ENCODE results near the gene BMPER.

The BMPER gene

GRCh38 chr7:34086064-34086463 is 180.7 kb downstream of the BMPER start:
- Histone ChIP-seq H3K4me1 (ENCODE audit: control insufficient read depth in 2 of 2, insufficient read depth in 2 of 2, low read length in 2 of 2) (no peaks in the 10 kb centered on the region), H3K27me3 (ENCODE audit: control insufficient read depth in 2 of 2, insufficient read depth in 2 of 2, low read length in 2 of 2) (no peaks in the 10 kb centered on the region), H3K36me3 (ENCODE audit: control insufficient read depth in 2 of 2, insufficient read depth in 2 of 2, low read length in 2 of 2) (no peaks in the 10 kb centered on the region), H3K9ac (ENCODE audit: low read depth in 1 of 2, low read length in 2 of 2) (no peak overlapping the region), H3K9me3 (ENCODE audit: control insufficient read depth in 2 of 2, low read length in 2 of 2) (no peaks in the 10 kb centered on the region), H3K27ac (ENCODE audit: low read depth in 2 of 2, low read length in 2 of 2) (no peak overlapping the region), H3K4me3 (ENCODE audit: low read length in 2 of 2) (no peak overlapping the region)

- Histone ChIP-seq H3K4me3 (ENCODE audit: low read length in 2 of 2) (no peak overlapping the region), H3K27me3 (ENCODE audit: control insufficient read depth in 2 of 2, insufficient read depth in 2 of 2, low read length in 2 of 2) (no peaks in the 10 kb centered on the region), H3K36me3 (ENCODE audit: control insufficient read depth in 2 of 2, insufficient read depth in 2 of 2, low read length in 2 of 2) (no peaks in the 10 kb centered on the region), H3K27ac (ENCODE audit: low read depth in 2 of 2, low read length in 2 of 2) (no peak overlapping the region), H3K9me3 (ENCODE audit: control insufficient read depth in 2 of 2, low read length in 2 of 2) (no peaks in the 10 kb centered on the region), H3K4me1 (ENCODE audit: control insufficient read depth in 2 of 2, insufficient read depth in 2 of 2, low read length in 2 of 2) (no peaks in the 10 kb centered on the region), H3K9ac (ENCODE audit: low read depth in 1 of 2, low read length in 2 of 2) (no peak overlapping the region)
These were observed 181.6 kb downstream of the BMPER start for GRCh38 chr7:34086981-34087380.

DNA sequence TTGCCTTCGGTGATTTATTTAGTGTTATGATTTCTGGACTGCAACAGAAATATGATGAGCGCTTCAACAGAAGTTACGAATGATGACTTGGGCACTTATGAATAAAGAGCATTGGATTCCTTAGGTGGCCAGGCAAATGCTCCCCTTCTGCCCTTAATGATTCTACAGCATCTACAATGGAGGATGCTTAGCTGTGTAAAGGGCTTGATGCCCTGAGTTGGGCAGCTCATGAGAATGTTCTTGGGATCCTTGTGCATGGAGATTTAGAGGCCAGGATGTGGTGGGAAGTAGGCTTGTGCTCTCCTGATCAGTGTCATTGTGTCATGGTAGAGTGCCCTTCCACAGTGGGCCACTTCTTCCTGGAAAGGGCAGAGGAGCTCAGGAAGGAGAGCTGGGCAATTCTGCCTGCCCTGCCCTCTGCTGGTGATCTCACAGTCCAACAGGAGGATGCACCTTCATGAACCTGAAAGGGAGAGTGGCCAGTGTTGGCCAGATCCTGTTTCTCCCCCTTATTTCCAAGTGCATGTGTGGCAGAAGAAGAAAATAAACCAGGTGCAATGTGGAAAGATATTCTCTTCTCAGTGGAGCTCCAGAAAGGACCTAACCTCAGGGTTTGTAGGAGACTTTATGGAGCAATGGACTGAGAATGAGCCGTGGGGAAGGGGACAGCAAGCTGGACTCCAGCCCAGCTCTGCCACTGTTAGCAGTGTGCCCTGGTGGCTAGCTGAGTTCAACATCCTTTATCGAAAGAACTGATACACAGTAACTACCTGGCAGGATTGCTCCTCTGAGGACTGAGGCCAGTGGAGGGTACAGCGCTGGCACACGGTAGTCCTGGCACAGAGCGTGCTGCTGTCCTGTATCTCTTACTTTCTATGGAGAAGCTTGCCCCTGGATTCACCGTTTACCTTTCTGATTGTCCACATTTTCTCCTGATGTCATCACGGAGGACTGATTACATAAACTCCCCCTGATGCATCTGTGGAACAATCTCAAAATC is 182.9 kb downstream of the BMPER start:
- no peaks in the 10 kb centered on the region for H3K27me3 ChIP-seq (ENCODE audit: control insufficient read depth in 2 of 2, insufficient read depth in 2 of 2, low read length in 2 of 2)
- no peaks in the 10 kb centered on the region for H3K9me3 ChIP-seq (ENCODE audit: control insufficient read depth in 2 of 2, low read length in 2 of 2)
- no peak overlapping the region for H3K9ac ChIP-seq (ENCODE audit: low read depth in 1 of 2, low read length in 2 of 2)
- H3K27ac ChIP-seq (ENCODE audit: low read depth in 2 of 2, low read length in 2 of 2): no peak overlapping the region
- no peaks in the 10 kb centered on the region for H3K36me3 ChIP-seq (ENCODE audit: control insufficient read depth in 2 of 2, insufficient read depth in 2 of 2, low read length in 2 of 2)
- H3K4me3 ChIP-seq (ENCODE audit: low read length in 2 of 2): no peak overlapping the region
- no peaks in the 10 kb centered on the region for H3K4me1 ChIP-seq (ENCODE audit: control insufficient read depth in 2 of 2, insufficient read depth in 2 of 2, low read length in 2 of 2)

GRCh38 chr7:34090816-34091215 is 185.5 kb downstream of the BMPER start:
- no peak overlapping the region for H3K27ac ChIP-seq (ENCODE audit: low read depth in 2 of 2, low read length in 2 of 2)
- no peak overlapping the region for H3K4me3 ChIP-seq (ENCODE audit: low read length in 2 of 2)
- H3K9ac ChIP-seq (ENCODE audit: low read depth in 1 of 2, low read length in 2 of 2): no peak overlapping the region
- H3K27me3 ChIP-seq (ENCODE audit: control insufficient read depth in 2 of 2, insufficient read depth in 2 of 2, low read length in 2 of 2): no peaks in the 10 kb centered on the region
- no peaks in the 10 kb centered on the region for H3K9me3 ChIP-seq (ENCODE audit: control insufficient read depth in 2 of 2, low read length in 2 of 2)
- no peaks in the 10 kb centered on the region for H3K36me3 ChIP-seq (ENCODE audit: control insufficient read depth in 2 of 2, insufficient read depth in 2 of 2, low read length in 2 of 2)
- no peaks in the 10 kb centered on the region for H3K4me1 ChIP-seq (ENCODE audit: control insufficient read depth in 2 of 2, insufficient read depth in 2 of 2, low read length in 2 of 2)

DNA sequence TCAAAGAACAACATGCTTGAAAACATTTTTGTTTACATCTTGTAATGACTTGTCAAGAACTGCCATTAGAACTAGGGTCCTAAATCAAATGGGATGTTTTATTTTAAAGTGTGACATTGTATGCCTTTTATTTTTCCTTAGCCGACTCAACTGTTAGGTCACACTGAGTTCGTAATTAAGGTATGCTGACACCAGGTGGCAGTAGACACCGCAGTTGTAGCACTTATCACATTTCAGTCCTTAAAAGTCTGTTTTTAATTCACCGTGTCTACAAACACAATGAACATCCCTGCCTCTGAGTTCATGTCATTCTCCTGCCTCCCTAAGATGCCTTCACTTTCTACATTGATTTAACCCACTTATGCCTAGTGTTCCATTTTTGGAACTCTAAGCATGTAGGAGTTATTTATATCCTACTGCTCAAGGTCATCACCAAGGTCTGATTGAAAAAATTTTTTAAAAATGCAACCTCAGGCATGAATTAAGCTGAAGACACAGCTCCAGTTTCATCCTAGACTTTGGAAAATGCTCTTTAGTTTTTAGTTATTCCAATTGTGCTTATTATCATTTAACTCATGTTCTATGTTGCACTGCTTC is 186.1 kb downstream of the BMPER start:
- no peak overlapping the region for H3K9ac ChIP-seq (ENCODE audit: low read depth in 1 of 2, low read length in 2 of 2)
- no peak overlapping the region for H3K4me3 ChIP-seq (ENCODE audit: low read length in 2 of 2)
- no peak overlapping the region for H3K27ac ChIP-seq (ENCODE audit: low read depth in 2 of 2, low read length in 2 of 2)
- H3K36me3 ChIP-seq (ENCODE audit: control insufficient read depth in 2 of 2, insufficient read depth in 2 of 2, low read length in 2 of 2): no peaks in the 10 kb centered on the region
- no peaks in the 10 kb centered on the region for H3K9me3 ChIP-seq (ENCODE audit: control insufficient read depth in 2 of 2, low read length in 2 of 2)
- H3K27me3 ChIP-seq (ENCODE audit: control insufficient read depth in 2 of 2, insufficient read depth in 2 of 2, low read length in 2 of 2): no peaks in the 10 kb centered on the region
- H3K4me1 ChIP-seq (ENCODE audit: control insufficient read depth in 2 of 2, insufficient read depth in 2 of 2, low read length in 2 of 2): no peaks in the 10 kb centered on the region

DNA sequence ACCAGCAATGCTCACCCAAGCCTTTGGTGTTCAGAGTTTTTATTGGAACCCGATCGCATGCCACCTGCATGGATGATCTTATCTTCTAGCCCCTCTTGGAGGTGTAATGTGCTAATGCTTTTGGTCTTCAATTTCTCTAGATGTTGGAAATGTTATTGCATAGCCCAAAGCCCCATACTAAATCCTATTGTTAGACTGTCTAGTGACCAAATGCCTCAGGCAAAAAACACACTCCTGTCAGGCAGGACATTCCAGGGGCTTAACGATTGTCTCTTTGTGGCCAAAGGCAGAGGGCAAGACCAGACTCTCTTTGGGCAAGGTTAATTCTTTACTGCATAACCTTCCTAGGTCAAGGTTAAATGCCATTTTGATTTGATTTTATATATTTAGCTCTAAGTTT is 187.9 kb downstream of the BMPER start:
- H3K36me3 ChIP-seq (ENCODE audit: control insufficient read depth in 2 of 2, insufficient read depth in 2 of 2, low read length in 2 of 2): no peaks in the 10 kb centered on the region
- no peak overlapping the region for H3K9ac ChIP-seq (ENCODE audit: low read depth in 1 of 2, low read length in 2 of 2)
- H3K27ac ChIP-seq (ENCODE audit: low read depth in 2 of 2, low read length in 2 of 2): no peak overlapping the region
- H3K27me3 ChIP-seq (ENCODE audit: control insufficient read depth in 2 of 2, insufficient read depth in 2 of 2, low read length in 2 of 2): no peaks in the 10 kb centered on the region
- no peaks in the 10 kb centered on the region for H3K4me1 ChIP-seq (ENCODE audit: control insufficient read depth in 2 of 2, insufficient read depth in 2 of 2, low read length in 2 of 2)
- no peaks in the 10 kb centered on the region for H3K9me3 ChIP-seq (ENCODE audit: control insufficient read depth in 2 of 2, low read length in 2 of 2)
- no peak overlapping the region for H3K4me3 ChIP-seq (ENCODE audit: low read length in 2 of 2)

DNA sequence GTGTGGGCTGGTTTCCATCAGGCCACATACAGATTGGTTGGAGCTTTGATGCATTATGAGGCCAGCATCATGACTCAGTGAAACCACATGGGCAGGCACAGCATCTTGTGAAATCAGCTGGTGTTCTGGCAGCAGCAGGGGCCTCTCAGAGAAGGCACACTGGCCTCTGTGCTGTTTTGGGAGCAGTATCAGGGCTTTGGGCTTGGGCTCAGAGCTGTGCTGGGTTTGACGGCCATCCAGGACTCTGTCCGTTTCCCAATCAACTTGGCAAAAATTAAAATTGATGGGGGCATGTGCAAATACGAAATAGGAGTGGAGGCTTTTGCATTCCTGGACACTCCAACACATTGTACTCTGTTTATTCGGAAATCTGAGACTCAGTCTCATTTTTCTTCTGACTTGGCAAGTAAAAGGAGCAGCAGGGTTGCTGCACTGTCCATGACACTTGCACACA is 190.9 kb downstream of the BMPER start:
- no peak overlapping the region for H3K4me3 ChIP-seq (ENCODE audit: low read length in 2 of 2)
- H3K9me3 ChIP-seq (ENCODE audit: control insufficient read depth in 2 of 2, low read length in 2 of 2): no peaks in the 10 kb centered on the region
- no peaks in the 10 kb centered on the region for H3K4me1 ChIP-seq (ENCODE audit: control insufficient read depth in 2 of 2, insufficient read depth in 2 of 2, low read length in 2 of 2)
- no peaks in the 10 kb centered on the region for H3K27me3 ChIP-seq (ENCODE audit: control insufficient read depth in 2 of 2, insufficient read depth in 2 of 2, low read length in 2 of 2)
- H3K36me3 ChIP-seq (ENCODE audit: control insufficient read depth in 2 of 2, insufficient read depth in 2 of 2, low read length in 2 of 2): no peaks in the 10 kb centered on the region
- no peak overlapping the region for H3K27ac ChIP-seq (ENCODE audit: low read depth in 2 of 2, low read length in 2 of 2)
- no peak overlapping the region for H3K9ac ChIP-seq (ENCODE audit: low read depth in 1 of 2, low read length in 2 of 2)

DNA sequence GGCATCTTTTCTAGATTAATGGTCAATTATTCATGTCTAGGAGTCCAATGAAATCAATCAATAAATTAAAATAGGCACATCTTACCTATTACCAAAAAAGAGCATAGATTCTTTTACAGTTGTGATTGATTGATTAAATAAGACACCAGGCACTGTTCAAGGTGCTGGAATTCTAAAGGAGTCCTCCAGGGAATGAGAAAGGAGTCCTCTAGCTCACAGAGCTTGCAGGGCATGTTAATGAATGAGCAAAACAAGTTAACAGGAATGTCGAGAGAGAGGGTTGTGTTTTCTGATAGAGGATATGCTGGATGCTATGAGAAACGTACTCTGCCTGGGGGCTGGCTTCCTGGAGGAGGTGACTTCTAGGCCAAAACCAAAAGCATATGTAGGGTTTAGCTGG is 191.4 kb downstream of the BMPER start:
- Histone ChIP-seq H3K4me3 (ENCODE audit: low read length in 2 of 2) (no peak overlapping the region), H3K9me3 (ENCODE audit: control insufficient read depth in 2 of 2, low read length in 2 of 2) (no peaks in the 10 kb centered on the region), H3K36me3 (ENCODE audit: control insufficient read depth in 2 of 2, insufficient read depth in 2 of 2, low read length in 2 of 2) (no peaks in the 10 kb centered on the region), H3K4me1 (ENCODE audit: control insufficient read depth in 2 of 2, insufficient read depth in 2 of 2, low read length in 2 of 2) (no peaks in the 10 kb centered on the region), H3K9ac (ENCODE audit: low read depth in 1 of 2, low read length in 2 of 2) (no peak overlapping the region), H3K27me3 (ENCODE audit: control insufficient read depth in 2 of 2, insufficient read depth in 2 of 2, low read length in 2 of 2) (no peaks in the 10 kb centered on the region), H3K27ac (ENCODE audit: low read depth in 2 of 2, low read length in 2 of 2) (no peak overlapping the region)

DNA sequence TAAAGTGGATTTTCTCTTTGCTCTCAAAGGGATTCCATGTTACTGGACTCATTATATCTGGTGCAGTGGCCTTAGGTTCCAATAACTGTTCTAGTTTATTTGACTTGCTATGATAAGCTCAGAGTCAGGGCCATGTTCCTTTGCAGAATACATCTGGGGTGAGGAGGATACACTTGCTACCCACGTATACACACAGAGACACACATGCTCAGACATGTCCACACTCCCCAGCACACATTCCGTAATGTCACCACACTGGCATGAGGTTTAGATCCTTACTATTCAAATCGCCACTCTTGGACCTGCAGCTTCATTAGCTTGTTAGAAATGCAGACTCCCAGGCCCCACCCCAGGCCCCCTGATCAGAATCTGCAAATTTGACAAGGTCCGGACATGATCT is 195.3 kb downstream of the BMPER start:
- no peaks in the 10 kb centered on the region for H3K9me3 ChIP-seq (ENCODE audit: control insufficient read depth in 2 of 2, low read length in 2 of 2)
- H3K27ac ChIP-seq (ENCODE audit: low read depth in 2 of 2, low read length in 2 of 2): no peak overlapping the region
- no peaks in the 10 kb centered on the region for H3K4me1 ChIP-seq (ENCODE audit: control insufficient read depth in 2 of 2, insufficient read depth in 2 of 2, low read length in 2 of 2)
- no peak overlapping the region for H3K4me3 ChIP-seq (ENCODE audit: low read length in 2 of 2)
- no peak overlapping the region for H3K9ac ChIP-seq (ENCODE audit: low read depth in 1 of 2, low read length in 2 of 2)
- H3K27me3 ChIP-seq (ENCODE audit: control insufficient read depth in 2 of 2, insufficient read depth in 2 of 2, low read length in 2 of 2): no peaks in the 10 kb centered on the region
- no peaks in the 10 kb centered on the region for H3K36me3 ChIP-seq (ENCODE audit: control insufficient read depth in 2 of 2, insufficient read depth in 2 of 2, low read length in 2 of 2)

DNA sequence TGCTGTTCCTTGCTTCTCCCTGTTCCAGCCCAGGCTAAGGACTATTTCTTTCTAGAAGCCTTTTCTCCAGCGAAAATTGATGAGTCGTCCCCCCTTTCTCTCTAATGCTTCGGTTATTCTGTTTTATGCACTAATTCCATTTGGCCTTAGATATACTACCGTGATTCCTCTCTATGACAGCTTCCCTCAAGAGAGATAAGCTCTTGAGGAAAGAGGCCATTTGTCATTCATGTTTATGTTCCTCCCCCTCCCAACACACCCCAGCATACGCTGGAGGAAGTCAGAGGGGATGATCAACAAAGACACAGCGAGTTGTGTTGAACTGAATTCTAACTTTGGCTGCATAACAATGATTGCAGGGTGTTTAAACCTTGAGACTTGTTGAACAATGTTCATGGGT is 198.8 kb downstream of the BMPER start:
- H3K9ac ChIP-seq (ENCODE audit: low read depth in 1 of 2, low read length in 2 of 2): no peak overlapping the region
- no peaks in the 10 kb centered on the region for H3K27me3 ChIP-seq (ENCODE audit: control insufficient read depth in 2 of 2, insufficient read depth in 2 of 2, low read length in 2 of 2)
- H3K27ac ChIP-seq (ENCODE audit: low read depth in 2 of 2, low read length in 2 of 2): no peak overlapping the region
- H3K36me3 ChIP-seq (ENCODE audit: control insufficient read depth in 2 of 2, insufficient read depth in 2 of 2, low read length in 2 of 2): no peaks in the 10 kb centered on the region
- H3K4me3 ChIP-seq (ENCODE audit: low read length in 2 of 2): no peak overlapping the region
- H3K4me1 ChIP-seq (ENCODE audit: control insufficient read depth in 2 of 2, insufficient read depth in 2 of 2, low read length in 2 of 2): no peaks in the 10 kb centered on the region
- H3K9me3 ChIP-seq (ENCODE audit: control insufficient read depth in 2 of 2, low read length in 2 of 2): no peaks in the 10 kb centered on the region
